ENCODE data around the gene RAB26.
"Not testable (repeated sequence)": the region's sequence is repeated elsewhere in the genome, so short reads cannot be mapped to it uniquely, and the experiment has no call there.

DNA sequence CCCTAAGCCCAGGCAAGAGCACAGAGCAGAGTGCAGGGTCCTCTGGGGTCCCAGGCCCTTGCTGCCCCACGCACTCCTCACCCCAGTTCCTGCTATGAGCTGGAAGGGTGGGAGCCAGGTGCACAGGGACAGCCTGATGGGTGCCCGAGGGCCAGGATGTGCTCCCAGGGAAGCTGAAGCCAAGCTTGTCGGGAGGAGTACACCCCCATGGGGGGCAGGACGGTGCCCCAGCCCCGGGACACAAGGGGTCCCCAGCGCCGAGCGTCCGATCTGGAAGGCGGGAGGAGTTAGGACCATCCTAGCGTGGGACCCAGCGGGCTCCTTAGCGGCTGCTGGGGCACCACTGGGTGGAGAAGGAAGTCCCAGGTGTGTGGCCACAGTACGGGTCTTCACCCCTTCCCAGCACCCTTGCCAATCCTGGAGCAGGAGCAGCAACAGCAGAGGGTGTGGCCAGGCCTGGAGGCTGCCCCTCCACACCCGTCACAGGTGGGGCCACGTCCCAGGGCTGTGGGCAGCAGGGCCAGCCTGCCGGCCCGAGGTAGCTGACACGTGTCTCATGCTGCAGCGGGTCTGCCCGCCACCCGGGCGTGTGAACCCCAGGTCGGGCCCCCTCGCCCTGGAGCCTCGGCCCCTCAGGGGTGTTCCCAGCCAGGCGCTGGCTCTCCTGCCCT is 24.6 kb upstream of the RAB26 start:
- TF ChIP-seq CTCF, EZH2phosphoT487, EZH2 (IDR thresholded peaks at IDR 0.05): not testable (repeated sequence)

Data from neural progenitor cell (in vitro differentiated cells).